Activated T-cell treated with anti-CD3 and anti-CD28 coated beads, Interleukin-2, amount 50 U/mL, for 24 hours (primary cell): ENCODE data around the gene CHCHD4.

Experiments used
- DNase-seq: peaks from one replicate; pipeline ENCODE4 v3.0.0-alpha.2; 2020
- H3K27ac Mint-ChIP-seq: 2 replicates; pipeline ENCODE4 v1.8.0; 2020; ENCODE audit warnings: mild to moderate bottlenecking, mixed read lengths
- H3K27me3 Mint-ChIP-seq: 2 replicates; pipeline ENCODE4 v1.8.0; 2020; ENCODE audit warnings: mixed read lengths
- H3K36me3 Mint-ChIP-seq: 2 replicates; pipeline ENCODE4 v1.8.0; 2020; ENCODE audit warnings: low read depth, mixed read lengths
- H3K4me1 Mint-ChIP-seq: 2 replicates; pipeline ENCODE4 v1.8.0; 2020; ENCODE audit warnings: low read depth, mixed read lengths
- H3K4me3 Mint-ChIP-seq: 2 replicates; pipeline ENCODE4 v1.8.0; 2020; ENCODE audit warnings: mild to moderate bottlenecking, moderate library complexity, mixed read lengths
- H3K9me3 Mint-ChIP-seq: 2 replicates; pipeline ENCODE4 v1.8.0; 2020; ENCODE audit warnings: mixed read lengths

The CHCHD4 gene

DNA sequence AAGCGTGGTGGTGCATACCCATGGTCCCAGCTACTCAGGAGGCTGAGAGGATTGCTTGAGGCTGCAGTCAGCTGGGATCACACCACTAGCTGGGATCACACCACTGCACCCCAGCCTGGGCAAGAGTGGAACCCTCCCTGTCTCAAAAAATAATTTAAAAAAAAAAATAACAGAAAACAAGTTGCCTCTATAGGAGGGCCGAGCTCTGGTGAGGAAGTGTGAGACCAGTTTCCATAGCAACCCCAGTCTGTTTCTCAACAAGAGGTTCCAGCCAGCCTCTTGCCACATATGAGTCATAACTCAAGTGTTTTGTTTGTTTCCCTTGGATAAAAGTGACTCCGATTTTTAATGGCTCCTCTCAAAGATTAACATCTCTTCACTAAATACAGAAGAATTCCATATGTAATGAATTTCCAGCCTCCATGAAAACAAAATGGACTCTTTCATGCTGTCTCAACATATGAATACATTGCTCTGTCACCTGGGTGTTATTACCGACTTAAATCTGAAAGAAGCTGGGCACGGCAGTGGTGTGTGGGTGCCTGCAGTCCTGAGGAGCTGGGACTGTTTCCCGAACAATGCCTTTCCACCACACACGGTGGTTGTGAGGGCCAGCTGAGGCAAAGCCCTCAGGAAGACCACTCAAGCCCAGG is 19.9 kb upstream of the CHCHD4 start:
- peak overlapping the region; percentile 55 for H3K4me3 Mint-ChIP-seq
- no peaks in the 10 kb centered on the region for H3K9me3 Mint-ChIP-seq
- H3K27me3 Mint-ChIP-seq, result no peaks in the 10 kb centered on the region
- H3K36me3 Mint-ChIP-seq, result peaks cover 88% of the 10 kb centered on the region
- H3K27ac Mint-ChIP-seq, result peak overlapping the region; percentile 93
- H3K4me1 Mint-ChIP-seq, result peaks cover 59% of the 10 kb centered on the region
- peak; percentile 47 for DNase-seq

GRCh38 chr3:14143271-14144225 is 18.9 kb upstream of the CHCHD4 start:
- Mint-ChIP-seq H3K27ac (peak overlapping the region; percentile 93), H3K4me3 (no peak overlapping the region), H3K9me3 (no peaks in the 10 kb centered on the region), H3K27me3 (no peaks in the 10 kb centered on the region), H3K4me1 (peaks cover 61% of the 10 kb centered on the region), H3K36me3 (peaks cover 93% of the 10 kb centered on the region)
- DNase-seq, result no peak

DNA sequence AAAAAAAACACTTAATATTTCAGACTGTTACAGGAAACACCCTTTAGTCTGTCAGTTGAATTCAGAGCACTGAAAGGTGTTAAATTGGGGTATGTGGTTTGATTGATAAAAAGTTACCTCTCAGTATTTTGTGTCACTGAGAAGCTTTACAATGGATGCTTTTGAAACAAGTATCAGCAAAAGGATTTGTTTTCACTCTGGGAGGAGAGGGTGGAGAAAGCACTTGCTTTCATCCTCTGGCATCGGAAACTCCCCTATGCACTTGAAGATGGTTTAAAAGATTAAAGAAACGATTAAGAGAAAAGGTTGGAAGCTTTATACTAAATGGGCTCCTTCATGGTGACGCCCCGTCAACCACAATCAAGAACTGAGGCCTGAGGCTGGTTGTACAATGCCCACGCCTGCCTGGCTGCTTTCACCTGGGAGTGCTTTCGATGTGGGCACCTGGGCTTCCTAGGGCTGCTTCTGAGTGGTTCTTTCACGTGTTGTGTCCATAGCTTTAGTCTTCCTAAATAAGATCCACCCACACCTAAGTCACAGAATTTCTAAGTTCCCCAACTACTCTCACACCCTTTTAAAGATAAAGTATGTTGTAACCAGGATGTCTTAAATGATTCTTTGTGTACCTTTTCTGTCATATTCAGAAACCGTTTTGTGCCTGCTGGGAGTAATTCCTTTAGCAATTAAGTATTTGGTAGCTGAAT is 18.0 kb upstream of the CHCHD4 start:
- Mint-ChIP-seq H3K4me1 (peaks cover 61% of the 10 kb centered on the region), H3K27ac (peak overlapping the region; percentile 92), H3K27me3 (no peaks in the 10 kb centered on the region), H3K36me3 (peaks cover 93% of the 10 kb centered on the region), H3K4me3 (peak overlapping the region; percentile 18), H3K9me3 (no peaks in the 10 kb centered on the region)
- no peak for DNase-seq

GRCh38 chr3:14141602-14142341 is 17.1 kb upstream of the CHCHD4 start:
- Mint-ChIP-seq H3K27ac (peak overlapping the region; percentile 92), H3K9me3 (no peaks in the 10 kb centered on the region), H3K36me3 (peaks cover 92% of the 10 kb centered on the region), H3K4me1 (peaks cover 61% of the 10 kb centered on the region), H3K27me3 (no peaks in the 10 kb centered on the region), H3K4me3 (no peak overlapping the region)
- no peak for DNase-seq

GRCh38 chr3:14141144-14141543 is 16.5 kb upstream of the CHCHD4 start:
- Mint-ChIP-seq H3K4me1 (peaks cover 57% of the 10 kb centered on the region), H3K9me3 (no peaks in the 10 kb centered on the region)
- DNase-seq, result no peak

DNA sequence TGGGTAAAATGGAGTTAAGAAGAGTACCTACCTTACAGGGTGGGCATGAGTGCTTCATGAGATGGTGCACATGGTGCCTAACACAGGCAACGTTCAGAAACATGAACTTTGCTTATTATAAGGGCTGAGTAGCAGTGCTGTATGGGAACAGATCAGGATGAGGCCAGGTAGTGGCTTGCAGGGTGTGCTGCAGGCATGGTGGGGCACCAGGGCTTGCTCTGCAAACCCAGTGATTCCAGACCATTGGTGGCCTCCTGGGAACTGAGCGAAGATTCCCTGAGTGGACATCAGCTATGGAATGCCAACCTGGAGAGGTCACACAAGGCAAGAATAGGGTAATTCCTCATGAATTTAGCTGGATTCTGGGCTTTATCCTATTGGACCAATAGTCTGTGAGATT is 16.0 kb upstream of the CHCHD4 start:
- no peak overlapping the region for H3K27ac Mint-ChIP-seq
- no peak for DNase-seq
- peaks cover 91% of the 10 kb centered on the region for H3K36me3 Mint-ChIP-seq
- peaks cover 54% of the 10 kb centered on the region for H3K4me1 Mint-ChIP-seq
- no peaks in the 10 kb centered on the region for H3K9me3 Mint-ChIP-seq
- no peaks in the 10 kb centered on the region for H3K27me3 Mint-ChIP-seq
- H3K4me3 Mint-ChIP-seq, result no peak overlapping the region

More at GRCh38 chr3:14141144-14141543, 16.5 kb upstream of the CHCHD4 start:
- Mint-ChIP-seq H3K4me3 (no peak overlapping the region), H3K27me3 (no peaks in the 10 kb centered on the region), H3K36me3 (peaks cover 91% of the 10 kb centered on the region), H3K27ac (peak overlapping the region; percentile 83)

- Mint-ChIP-seq H3K27me3 (no peaks in the 10 kb centered on the region), H3K9me3 (no peaks in the 10 kb centered on the region), H3K27ac (peak overlapping the region; percentile 13), H3K4me3 (no peak overlapping the region), H3K4me1 (peaks cover 48% of the 10 kb centered on the region), H3K36me3 (peaks cover 94% of the 10 kb centered on the region)
- no peak for DNase-seq
Observed at GRCh38 chr3:14139771-14140170, 15.1 kb upstream of the CHCHD4 start.

GRCh38 chr3:14138878-14139655 is 14.4 kb upstream of the CHCHD4 start:
- no peaks in the 10 kb centered on the region for H3K9me3 Mint-ChIP-seq
- H3K36me3 Mint-ChIP-seq, result peaks cover 95% of the 10 kb centered on the region
- H3K27ac Mint-ChIP-seq, result peak overlapping the region; percentile 59
- no peak for DNase-seq
- no peaks in the 10 kb centered on the region for H3K27me3 Mint-ChIP-seq
- no peak overlapping the region for H3K4me3 Mint-ChIP-seq
- peaks cover 42% of the 10 kb centered on the region for H3K4me1 Mint-ChIP-seq

GRCh38 chr3:14138109-14138877 is 13.6 kb upstream of the CHCHD4 start:
- Mint-ChIP-seq H3K36me3 (peaks cover 98% of the 10 kb centered on the region), H3K4me3 (no peak overlapping the region), H3K9me3 (no peaks in the 10 kb centered on the region), H3K4me1 (peaks cover 34% of the 10 kb centered on the region), H3K27ac (peak overlapping the region; percentile 59), H3K27me3 (no peaks in the 10 kb centered on the region)
- DNase-seq, result no peak

DNA sequence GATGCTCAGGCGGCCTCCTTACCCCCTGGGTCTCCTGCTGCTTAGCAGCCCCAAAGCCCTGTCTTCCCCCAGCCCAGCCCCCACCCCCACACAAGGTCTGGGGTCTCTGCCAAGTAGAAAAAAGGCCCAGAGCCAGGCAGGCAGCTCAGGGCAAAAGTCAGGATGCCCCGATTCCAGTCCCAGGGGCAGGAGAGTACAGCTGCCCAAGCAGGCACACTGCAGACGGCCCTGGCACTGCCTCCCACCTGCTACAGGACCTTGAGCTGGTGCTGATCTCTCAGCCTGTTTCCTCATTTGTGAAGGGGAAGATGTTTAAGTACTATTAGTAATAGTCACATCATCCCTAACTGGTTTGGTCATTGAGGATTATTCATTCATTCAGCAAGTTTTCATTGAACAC is 12.8 kb upstream of the CHCHD4 start:
- peaks cover 26% of the 10 kb centered on the region for H3K4me1 Mint-ChIP-seq
- no peaks in the 10 kb centered on the region for H3K9me3 Mint-ChIP-seq
- H3K27ac Mint-ChIP-seq, result no peak overlapping the region
- H3K36me3 Mint-ChIP-seq, result peaks cover 98% of the 10 kb centered on the region
- H3K27me3 Mint-ChIP-seq, result no peaks in the 10 kb centered on the region
- H3K4me3 Mint-ChIP-seq, result no peak overlapping the region
- no peak for DNase-seq

DNA sequence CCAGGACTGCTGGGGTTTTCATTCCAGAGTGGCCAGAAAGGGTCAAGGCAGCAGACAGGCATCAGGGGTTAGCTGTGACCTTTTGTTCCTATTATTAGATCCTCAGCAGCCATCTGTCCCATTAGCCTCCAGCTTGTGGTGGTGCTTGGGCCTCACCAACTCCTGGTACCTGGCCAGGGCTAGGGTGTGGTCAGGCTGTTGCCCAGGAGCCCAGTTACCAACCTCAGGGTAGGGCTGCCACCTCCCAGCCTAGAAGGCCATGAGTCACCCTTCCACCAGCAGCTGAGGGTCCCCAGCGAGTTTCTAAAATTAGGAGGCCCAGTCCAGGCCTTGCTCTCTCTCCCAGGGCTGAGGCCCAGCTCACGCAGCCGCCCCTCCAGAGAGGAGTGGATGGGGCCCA is 12.3 kb upstream of the CHCHD4 start:
- H3K4me3 Mint-ChIP-seq, result no peak overlapping the region
- no peaks in the 10 kb centered on the region for H3K9me3 Mint-ChIP-seq
- H3K4me1 Mint-ChIP-seq, result peaks cover 21% of the 10 kb centered on the region
- no peak overlapping the region for H3K27ac Mint-ChIP-seq
- no peaks in the 10 kb centered on the region for H3K27me3 Mint-ChIP-seq
- peaks cover 98% of the 10 kb centered on the region for H3K36me3 Mint-ChIP-seq
- no peak for DNase-seq

- no peaks in the 10 kb centered on the region for H3K9me3 Mint-ChIP-seq
- peaks cover 98% of the 10 kb centered on the region for H3K36me3 Mint-ChIP-seq
- H3K27me3 Mint-ChIP-seq, result no peaks in the 10 kb centered on the region
- H3K4me3 Mint-ChIP-seq, result no peak overlapping the region
- DNase-seq, result no peak
- no peak overlapping the region for H3K27ac Mint-ChIP-seq
- H3K4me1 Mint-ChIP-seq, result peaks cover 7% of the 10 kb centered on the region
Observed at GRCh38 chr3:14135581-14135980, 10.9 kb upstream of the CHCHD4 start.

- Mint-ChIP-seq H3K9me3 (no peaks in the 10 kb centered on the region), H3K27ac (no peak overlapping the region), H3K4me1 (no peaks in the 10 kb centered on the region), H3K4me3 (no peak overlapping the region), H3K36me3 (peaks cover 98% of the 10 kb centered on the region), H3K27me3 (no peaks in the 10 kb centered on the region)
- no peak for DNase-seq
Observed at GRCh38 chr3:14134291-14134690, 9.6 kb upstream of the CHCHD4 start.
